ENCODE data around the gene CLEC3B.
A peak's percentile ranks its signal among the peaks of the same experiment; 100 is the strongest.

The CLEC3B gene

DNA sequence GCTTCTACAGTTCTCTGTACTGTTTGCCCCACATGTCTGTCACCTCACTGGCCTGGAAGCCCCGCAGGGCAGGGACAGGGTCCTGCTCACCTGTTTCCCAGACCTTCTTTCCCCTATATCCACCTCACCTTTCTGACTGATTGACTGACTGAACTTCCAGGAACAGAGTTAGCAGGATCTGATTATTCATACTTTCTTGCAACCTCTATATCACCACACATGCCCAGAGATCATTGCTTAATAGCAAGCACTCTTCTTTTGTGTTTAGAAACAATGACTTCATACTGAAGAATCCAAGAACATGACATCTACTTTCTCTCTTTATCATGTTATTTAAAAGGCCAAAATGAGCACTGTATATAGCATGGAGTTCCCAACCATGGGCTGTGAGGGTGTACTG is 18.0 kb upstream of the CLEC3B start:
- H3K4me1 Mint-ChIP-seq, result peaks cover 22% of the 10 kb centered on the region
- no peak for DNase-seq (ENCODE audit: low spot score in 2 of 2)
- no peaks in the 10 kb centered on the region for H3K9me3 Mint-ChIP-seq
- ATAC-seq (replicated peaks; ENCODE audit: extremely low read depth, poor library complexity, severe bottlenecking), result no peak
- no peak overlapping the region for H3K27ac Mint-ChIP-seq (ENCODE audit: low read depth)
- H3K27me3 Mint-ChIP-seq, result no peaks in the 10 kb centered on the region
- no peak overlapping the region for H3K4me3 Mint-ChIP-seq
- peaks cover 30% of the 10 kb centered on the region for H3K36me3 Mint-ChIP-seq (ENCODE audit: insufficient read depth)

DNA sequence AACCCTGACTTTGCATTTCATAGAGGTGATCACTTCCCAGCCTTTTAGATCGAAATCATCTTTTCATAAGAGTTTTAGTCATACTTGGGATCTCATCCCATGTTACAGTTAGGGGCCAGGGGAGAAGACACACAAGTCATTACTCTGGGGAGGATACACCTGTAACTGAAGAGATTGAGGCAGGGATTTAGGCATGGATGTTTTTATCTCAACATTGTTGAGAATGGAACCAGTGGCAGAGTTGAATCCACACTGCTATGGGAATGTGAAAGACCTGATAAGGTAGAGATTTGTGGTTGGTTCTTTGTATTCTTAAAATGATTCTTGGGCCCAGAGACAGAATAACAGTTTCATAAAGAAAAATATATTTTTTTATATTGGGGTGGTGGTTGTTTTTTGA is 16.2 kb upstream of the CLEC3B start:
- ATAC-seq (replicated peaks; ENCODE audit: extremely low read depth, poor library complexity, severe bottlenecking) (no peak), DNase-seq (ENCODE audit: low spot score in 2 of 2) (no peak)
- Mint-ChIP-seq H3K36me3 (ENCODE audit: insufficient read depth) (peaks cover 28% of the 10 kb centered on the region), H3K27ac (ENCODE audit: low read depth) (no peak overlapping the region), H3K9me3 (no peaks in the 10 kb centered on the region), H3K4me1 (peaks cover 17% of the 10 kb centered on the region), H3K4me3 (no peak overlapping the region), H3K27me3 (no peaks in the 10 kb centered on the region)

DNA sequence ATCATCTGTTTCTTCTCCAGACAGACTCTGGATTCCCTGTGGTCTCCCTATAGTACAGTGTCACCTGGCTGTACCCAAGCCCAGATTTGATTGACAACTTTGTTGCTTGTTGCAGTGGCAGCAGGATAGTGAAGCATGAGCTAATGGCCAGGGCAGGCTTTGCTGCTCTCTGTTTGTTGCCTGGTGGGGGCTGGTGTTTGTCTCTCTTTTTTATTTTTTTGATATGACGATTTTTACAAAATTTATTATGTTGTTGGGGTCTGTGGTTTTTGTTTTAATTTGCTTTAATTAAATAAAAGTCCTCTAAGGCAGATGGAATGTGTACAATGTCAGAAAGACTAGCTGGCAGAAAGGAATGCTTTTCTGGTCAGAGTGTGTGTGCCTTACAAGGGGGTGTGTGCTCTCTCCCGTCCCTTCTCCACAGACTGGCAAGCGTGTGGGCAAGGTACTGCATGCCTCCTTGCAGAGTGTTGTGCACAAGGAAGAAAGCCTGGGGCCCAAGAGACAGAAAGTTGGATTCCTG is 15.2 kb upstream of the CLEC3B start:
- Mint-ChIP-seq H3K27me3 (no peaks in the 10 kb centered on the region), H3K4me1 (peaks cover 10% of the 10 kb centered on the region), H3K9me3 (no peaks in the 10 kb centered on the region), H3K27ac (ENCODE audit: low read depth) (no peak overlapping the region), H3K4me3 (no peak overlapping the region), H3K36me3 (ENCODE audit: insufficient read depth) (peaks cover 30% of the 10 kb centered on the region)
- DNase-seq (ENCODE audit: low spot score in 2 of 2) (no peak), ATAC-seq (replicated peaks; ENCODE audit: extremely low read depth, poor library complexity, severe bottlenecking) (no peak)

DNA sequence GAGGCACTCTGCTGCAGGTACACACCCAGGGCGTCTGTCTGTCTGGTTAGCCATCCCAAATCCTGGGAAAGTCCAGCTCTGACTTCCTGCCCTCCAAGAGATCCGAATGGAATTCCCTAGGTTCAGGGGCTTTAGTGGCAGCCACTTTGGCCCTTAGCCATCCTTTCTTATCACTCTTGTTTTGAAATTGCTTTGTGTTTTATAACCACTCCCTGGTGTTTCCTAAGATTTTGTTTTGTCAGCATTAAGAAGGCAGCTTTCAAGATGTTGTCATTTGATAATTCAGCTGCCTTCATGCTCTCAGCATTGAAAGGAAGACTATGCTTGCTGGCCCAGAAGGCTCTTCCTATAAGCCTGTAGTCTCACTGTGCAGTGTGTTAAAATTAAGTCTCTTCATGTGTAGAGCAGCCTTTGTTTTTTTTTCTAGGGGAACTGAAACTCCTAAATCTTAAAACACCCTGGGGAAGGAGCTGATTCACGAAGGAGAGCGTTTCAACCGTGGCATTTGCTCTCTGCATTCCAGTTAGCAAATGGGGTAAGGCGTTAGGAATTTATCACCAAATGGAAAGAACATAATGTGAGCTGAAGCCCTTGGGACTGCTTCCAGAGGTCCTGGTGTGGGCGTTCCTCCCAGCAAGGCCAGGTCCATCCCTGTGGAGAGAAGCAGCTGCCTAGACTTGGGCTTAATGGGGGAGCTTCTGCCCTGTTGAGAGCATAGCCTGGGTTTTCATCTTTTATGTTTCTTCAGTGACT is 14.2 kb upstream of the CLEC3B start:
- ATAC-seq (replicated peaks; ENCODE audit: extremely low read depth, poor library complexity, severe bottlenecking), result no peak
- no peaks in the 10 kb centered on the region for H3K9me3 Mint-ChIP-seq
- peaks cover 8% of the 10 kb centered on the region for H3K4me1 Mint-ChIP-seq
- H3K27me3 Mint-ChIP-seq, result no peaks in the 10 kb centered on the region
- DNase-seq (ENCODE audit: low spot score in 2 of 2), result no peak
- no peak overlapping the region for H3K27ac Mint-ChIP-seq (ENCODE audit: low read depth)
- no peak overlapping the region for H3K4me3 Mint-ChIP-seq
- H3K36me3 Mint-ChIP-seq (ENCODE audit: insufficient read depth), result peaks cover 30% of the 10 kb centered on the region

DNA sequence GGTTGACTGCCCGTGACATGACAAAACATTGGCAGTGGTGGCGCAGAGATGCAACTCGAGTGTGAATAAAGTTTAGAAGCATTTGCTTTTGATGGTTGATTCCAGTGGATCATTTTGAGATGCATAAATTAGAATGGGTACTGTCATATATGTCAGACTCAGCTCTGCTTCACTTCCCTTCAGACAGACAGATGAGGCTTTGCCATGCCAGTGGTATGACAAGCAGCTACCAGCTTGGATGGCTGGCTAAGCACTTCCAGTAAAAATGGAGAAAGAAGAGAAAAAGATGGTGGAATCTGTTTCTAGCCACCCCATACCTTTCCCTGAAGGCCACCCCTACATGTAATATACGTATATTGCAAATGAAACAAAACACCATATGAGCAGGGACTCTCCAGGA is 13.5 kb upstream of the CLEC3B start:
- peaks cover 25% of the 10 kb centered on the region for H3K36me3 Mint-ChIP-seq (ENCODE audit: insufficient read depth)
- no peak overlapping the region for H3K4me3 Mint-ChIP-seq
- no peaks in the 10 kb centered on the region for H3K9me3 Mint-ChIP-seq
- ATAC-seq (replicated peaks; ENCODE audit: extremely low read depth, poor library complexity, severe bottlenecking) (no peak), DNase-seq (ENCODE audit: low spot score in 2 of 2) (no peak)
- H3K27ac Mint-ChIP-seq (ENCODE audit: low read depth), result no peak overlapping the region
- H3K27me3 Mint-ChIP-seq, result no peaks in the 10 kb centered on the region
- peaks cover 5% of the 10 kb centered on the region for H3K4me1 Mint-ChIP-seq

DNA sequence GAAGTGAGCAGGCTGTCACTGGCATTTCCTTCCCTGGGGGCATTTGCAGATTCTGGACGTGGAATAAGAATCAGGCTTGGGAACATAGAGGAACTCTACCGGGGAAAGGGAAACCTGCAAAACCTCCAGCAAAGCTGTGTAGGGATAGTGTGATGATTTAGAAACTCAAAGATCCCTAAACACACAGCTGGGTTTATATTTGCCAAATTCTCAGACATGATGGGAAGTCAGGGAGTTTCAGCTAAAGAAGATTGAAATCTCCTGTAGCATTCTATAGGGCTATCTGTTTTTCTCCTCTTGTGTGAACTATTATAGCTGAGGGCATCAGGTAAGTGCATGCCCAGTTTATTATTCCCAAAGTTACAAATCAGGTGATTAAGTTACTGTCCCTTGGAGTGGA is 9.2 kb upstream of the CLEC3B start:
- Mint-ChIP-seq H3K27me3 (no peaks in the 10 kb centered on the region), H3K9me3 (no peaks in the 10 kb centered on the region), H3K4me3 (no peak overlapping the region), H3K36me3 (ENCODE audit: insufficient read depth) (peaks cover 15% of the 10 kb centered on the region), H3K4me1 (peaks cover 12% of the 10 kb centered on the region), H3K27ac (ENCODE audit: low read depth) (no peak overlapping the region)
- DNase-seq (ENCODE audit: low spot score in 2 of 2), result no peak
- no peak for ATAC-seq (replicated peaks; ENCODE audit: extremely low read depth, poor library complexity, severe bottlenecking)

DNA sequence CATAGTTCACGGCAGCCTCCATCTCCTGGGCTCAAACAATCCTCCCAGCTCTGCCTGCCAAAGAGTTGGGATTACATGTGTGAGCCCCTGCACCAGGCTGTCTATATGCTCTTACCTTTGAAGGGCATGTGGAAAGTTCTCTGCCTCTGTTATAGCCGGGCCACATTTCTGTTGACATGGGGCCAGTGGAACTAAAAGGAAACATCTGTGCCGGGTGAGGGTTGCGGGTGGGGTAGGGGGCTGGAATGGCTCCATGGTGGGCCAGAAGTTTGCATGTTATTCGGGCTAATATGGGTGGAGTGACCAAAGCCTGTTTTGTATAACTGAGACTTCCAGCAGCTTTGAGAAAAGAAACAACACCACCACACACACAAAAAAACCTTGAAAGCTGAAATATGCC is 8.3 kb upstream of the CLEC3B start:
- ATAC-seq (replicated peaks; ENCODE audit: extremely low read depth, poor library complexity, severe bottlenecking), result no peak
- no peak overlapping the region for H3K27ac Mint-ChIP-seq (ENCODE audit: low read depth)
- DNase-seq (ENCODE audit: low spot score in 2 of 2), result no peak
- peaks cover 11% of the 10 kb centered on the region for H3K36me3 Mint-ChIP-seq (ENCODE audit: insufficient read depth)
- no peaks in the 10 kb centered on the region for H3K27me3 Mint-ChIP-seq
- peaks cover 12% of the 10 kb centered on the region for H3K4me1 Mint-ChIP-seq
- no peaks in the 10 kb centered on the region for H3K9me3 Mint-ChIP-seq
- no peak overlapping the region for H3K4me3 Mint-ChIP-seq

DNA sequence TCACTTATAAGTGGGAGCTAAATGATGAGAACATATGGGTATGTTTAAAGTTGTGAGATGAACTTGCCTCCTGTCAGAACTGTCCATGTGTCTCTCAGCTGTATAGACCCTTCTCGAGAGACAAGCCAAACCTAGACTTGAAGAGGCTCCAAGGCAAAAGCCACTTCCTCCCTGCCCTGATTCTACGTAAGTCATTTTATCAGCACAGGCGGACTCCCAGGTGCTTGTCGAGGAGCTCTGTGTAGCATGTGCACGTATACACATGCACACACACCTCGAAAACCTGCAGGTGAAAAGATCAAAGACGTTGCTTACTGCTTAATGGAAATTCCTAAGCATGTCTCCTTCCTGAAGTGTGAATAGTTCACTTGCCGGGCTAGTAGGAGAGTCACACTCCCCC is 5.6 kb upstream of the CLEC3B start:
- DNase-seq (ENCODE audit: low spot score in 2 of 2) (no peak), ATAC-seq (replicated peaks; ENCODE audit: extremely low read depth, poor library complexity, severe bottlenecking) (peak; percentile 54)
- Mint-ChIP-seq H3K27me3 (no peaks in the 10 kb centered on the region), H3K4me3 (no peak overlapping the region), H3K27ac (ENCODE audit: low read depth) (no peak overlapping the region), H3K9me3 (no peaks in the 10 kb centered on the region), H3K4me1 (peaks cover 12% of the 10 kb centered on the region), H3K36me3 (ENCODE audit: insufficient read depth) (peaks cover 1% of the 10 kb centered on the region)

DNA sequence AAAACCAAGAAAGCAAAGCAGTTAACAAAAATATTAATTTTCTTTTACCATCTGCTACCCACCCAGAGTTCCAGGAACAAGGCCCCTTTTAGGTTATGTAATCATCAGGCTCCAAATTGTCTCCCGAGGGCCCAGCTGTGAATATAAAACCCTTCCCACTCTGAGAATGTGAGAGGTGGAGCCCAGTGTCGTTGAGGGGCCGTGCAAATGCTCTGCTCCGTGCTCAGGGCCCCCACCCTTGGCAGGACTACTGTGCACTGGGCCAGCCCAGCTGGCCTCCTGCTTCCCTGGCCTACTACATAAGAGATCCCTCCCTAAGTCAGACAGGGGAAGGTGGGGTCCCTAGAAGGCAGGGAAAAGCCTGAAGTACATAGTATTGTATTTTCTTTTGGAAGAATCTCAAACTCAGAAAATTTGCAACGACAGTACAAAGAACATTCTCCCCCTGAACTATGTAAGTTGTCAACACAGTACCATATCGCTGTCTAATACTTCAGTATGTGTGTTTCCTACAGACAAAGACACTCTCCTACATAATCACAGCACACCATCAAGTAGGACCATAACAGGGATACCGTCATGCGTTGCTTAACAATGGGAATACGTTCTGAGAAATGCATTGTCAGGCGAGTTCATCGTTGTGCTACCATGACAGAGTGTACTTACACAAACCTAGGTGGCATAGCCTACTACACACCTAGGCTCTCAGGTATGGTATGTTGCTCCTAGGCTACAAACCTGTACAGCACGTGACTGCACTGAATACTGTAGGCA is 4.4 kb upstream of the CLEC3B start:
- DNase-seq (ENCODE audit: low spot score in 2 of 2) (no peak), ATAC-seq (replicated peaks; ENCODE audit: extremely low read depth, poor library complexity, severe bottlenecking) (no peak)
- Mint-ChIP-seq H3K27me3 (peaks cover 5% of the 10 kb centered on the region), H3K27ac (ENCODE audit: low read depth) (no peak overlapping the region), H3K9me3 (no peaks in the 10 kb centered on the region), H3K4me1 (peaks cover 12% of the 10 kb centered on the region), H3K4me3 (no peak overlapping the region), H3K36me3 (ENCODE audit: insufficient read depth) (no peaks in the 10 kb centered on the region)

DNA sequence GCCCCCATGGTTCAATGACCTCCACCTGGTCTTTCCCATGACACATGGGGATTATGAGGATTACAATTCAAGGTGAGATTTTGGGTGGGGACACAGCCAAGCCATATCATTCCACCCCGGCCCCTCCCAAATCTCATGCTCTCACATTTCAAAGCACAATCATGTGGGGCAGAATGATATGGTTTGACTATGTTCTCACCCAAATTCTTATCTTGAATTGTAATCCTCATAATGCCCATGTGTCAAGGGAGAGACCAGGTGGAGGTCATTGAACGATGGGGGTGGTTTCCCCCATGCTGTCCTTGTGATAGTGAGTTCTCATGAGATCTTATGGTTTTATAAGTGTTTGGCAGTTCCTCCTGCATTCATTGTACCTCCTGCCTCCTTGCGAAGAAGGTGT is 2.4 kb upstream of the CLEC3B start:
- Mint-ChIP-seq H3K36me3 (ENCODE audit: insufficient read depth) (no peaks in the 10 kb centered on the region), H3K4me1 (peaks cover 12% of the 10 kb centered on the region), H3K4me3 (no peak overlapping the region), H3K27ac (ENCODE audit: low read depth) (no peak overlapping the region), H3K27me3 (peaks cover 12% of the 10 kb centered on the region), H3K9me3 (no peaks in the 10 kb centered on the region)
- DNase-seq (ENCODE audit: low spot score in 2 of 2) (no peak), ATAC-seq (replicated peaks; ENCODE audit: extremely low read depth, poor library complexity, severe bottlenecking) (no peak)

DNA sequence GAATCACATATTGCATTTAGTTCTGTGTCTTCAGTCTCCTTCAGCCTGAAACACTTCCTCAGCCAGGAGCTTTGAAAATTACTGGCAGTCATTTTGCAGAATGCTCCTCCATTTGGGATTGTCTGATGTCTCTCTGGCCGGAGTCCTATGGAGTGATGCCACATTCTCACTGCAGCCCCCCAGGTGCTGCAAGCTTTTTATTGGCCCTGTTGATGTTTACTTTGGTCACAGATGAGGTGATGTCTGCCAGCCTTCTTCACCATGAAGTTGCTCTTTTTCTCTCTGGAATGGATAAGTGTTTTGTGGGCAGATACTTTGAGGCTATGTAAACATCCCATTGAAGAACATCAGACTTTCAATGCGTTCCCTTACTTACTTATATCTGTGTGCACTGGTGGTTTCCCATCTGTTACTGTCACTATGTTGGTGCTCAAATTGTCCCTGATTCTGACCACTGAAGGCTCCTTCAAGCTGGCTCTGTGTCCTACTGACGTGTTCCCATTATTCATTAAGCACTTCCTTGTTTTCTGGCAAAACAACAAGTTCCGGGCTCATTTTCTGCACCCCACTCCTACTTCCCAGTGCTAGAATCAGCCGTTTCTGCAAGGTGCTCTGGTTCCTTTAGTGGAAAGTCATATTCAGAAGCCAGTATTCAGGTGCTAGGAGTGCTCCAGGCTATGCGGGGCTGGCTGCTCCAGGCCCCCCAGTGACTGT is 1.4 kb upstream of the CLEC3B start:
- Mint-ChIP-seq H3K9me3 (no peaks in the 10 kb centered on the region), H3K27me3 (peaks cover 17% of the 10 kb centered on the region), H3K27ac (ENCODE audit: low read depth) (no peak overlapping the region), H3K4me3 (no peak overlapping the region), H3K4me1 (peaks cover 12% of the 10 kb centered on the region), H3K36me3 (ENCODE audit: insufficient read depth) (no peaks in the 10 kb centered on the region)
- ATAC-seq (replicated peaks; ENCODE audit: extremely low read depth, poor library complexity, severe bottlenecking), result no peak
- no peak for DNase-seq (ENCODE audit: low spot score in 2 of 2)

DNA sequence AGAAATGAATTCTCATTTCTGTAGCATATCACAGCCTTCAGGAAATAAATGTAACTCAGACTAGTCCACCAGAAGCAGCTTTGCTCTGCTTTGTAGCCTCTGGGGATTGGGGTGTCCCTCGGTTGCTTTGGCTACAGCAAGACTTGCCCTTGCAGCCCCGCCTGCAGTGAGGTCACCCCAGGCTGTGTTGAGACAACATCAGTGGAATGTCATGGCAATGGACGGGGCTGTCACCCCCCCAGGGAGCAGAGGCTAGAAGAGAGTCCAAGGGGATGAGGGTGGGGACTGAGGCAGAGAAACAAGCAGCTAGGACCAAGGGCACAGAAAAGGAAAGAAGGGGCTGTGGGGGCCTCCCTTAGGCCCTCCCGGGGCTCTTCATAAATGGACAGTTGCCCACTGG is 854 bp downstream of the CLEC3B start:
- Mint-ChIP-seq H3K4me3 (no peak overlapping the region), H3K27me3 (peaks cover 38% of the 10 kb centered on the region), H3K9me3 (no peaks in the 10 kb centered on the region), H3K4me1 (no peaks in the 10 kb centered on the region), H3K27ac (ENCODE audit: low read depth) (no peak overlapping the region), H3K36me3 (ENCODE audit: insufficient read depth) (no peaks in the 10 kb centered on the region)
- ATAC-seq (replicated peaks; ENCODE audit: extremely low read depth, poor library complexity, severe bottlenecking) (no peak), DNase-seq (ENCODE audit: low spot score in 2 of 2) (no peak)
